Measurements from ENCODE around the gene NR6A1. TPM values are rescaled to one million over a fixed set of nuclear protein-coding genes. Genes with fewer than 3 reads are reported as not detected.

NR6A1 gene
- total and polyA plus RNA-seq, 9 donors: 0.41 to 0.93 (median 0.62) TPM

DNA sequence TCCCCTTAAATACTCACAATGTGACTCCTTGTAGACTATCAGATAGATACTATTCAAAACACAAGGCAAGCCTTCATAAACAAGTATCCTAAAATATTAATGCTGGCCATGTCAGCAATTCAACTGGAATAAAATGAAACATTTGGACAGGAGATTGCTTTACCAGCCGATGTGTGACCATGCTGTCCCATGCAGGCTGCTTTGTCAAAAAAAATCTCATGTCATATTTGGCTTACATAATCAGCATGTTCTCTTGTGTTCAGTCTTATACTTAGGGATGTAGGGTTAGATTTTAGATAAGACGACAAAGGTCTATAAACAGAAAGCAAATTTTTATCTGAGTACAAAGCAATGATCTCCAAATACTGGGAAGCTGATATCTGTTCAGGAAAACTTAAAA is 108.5 kb downstream of the NR6A1 start:
- no peak overlapping the region for H3K4me3 ChIP-seq (ENCODE audit: low read length)
- H3K36me3 ChIP-seq (ENCODE audit: control insufficient read depth, insufficient read depth, low read length): no peaks in the 10 kb centered on the region
- DNase-seq: no peak
- no peaks in the 10 kb centered on the region for H3K9me3 ChIP-seq (replicated peaks; ENCODE audit: control insufficient read depth, low read depth, low read length)
- WGBS (ENCODE audit: insufficient coverage): no CpG with 5 or more reads among the region's 2 CpGs
- H3K4me1 ChIP-seq (ENCODE audit: control insufficient read depth, insufficient read depth, low read length): peaks cover 6% of the 10 kb centered on the region
- H3K27me3 ChIP-seq (ENCODE audit: control insufficient read depth, insufficient read depth, low read length): no peaks in the 10 kb centered on the region
- H3K27ac ChIP-seq (ENCODE audit: low read length): no peak overlapping the region

- Histone ChIP-seq H3K27me3 (ENCODE audit: control insufficient read depth, insufficient read depth, low read length) (no peaks in the 10 kb centered on the region), H3K4me1 (ENCODE audit: control insufficient read depth, insufficient read depth, low read length) (peaks cover 6% of the 10 kb centered on the region), H3K36me3 (ENCODE audit: control insufficient read depth, insufficient read depth, low read length) (no peaks in the 10 kb centered on the region), H3K27ac (ENCODE audit: low read length) (peak overlapping the region; percentile 96), H3K9me3 (replicated peaks; ENCODE audit: control insufficient read depth, low read depth, low read length) (no peaks in the 10 kb centered on the region), H3K4me3 (ENCODE audit: low read length) (no peak overlapping the region)
- peak; percentile 57 for DNase-seq
- WGBS (ENCODE audit: insufficient coverage): 17% methylated on average over 1 of the region's 4 CpGs
Measured at GRCh38 chr9:124661271-124661670, 109.8 kb downstream of the NR6A1 start.

DNA sequence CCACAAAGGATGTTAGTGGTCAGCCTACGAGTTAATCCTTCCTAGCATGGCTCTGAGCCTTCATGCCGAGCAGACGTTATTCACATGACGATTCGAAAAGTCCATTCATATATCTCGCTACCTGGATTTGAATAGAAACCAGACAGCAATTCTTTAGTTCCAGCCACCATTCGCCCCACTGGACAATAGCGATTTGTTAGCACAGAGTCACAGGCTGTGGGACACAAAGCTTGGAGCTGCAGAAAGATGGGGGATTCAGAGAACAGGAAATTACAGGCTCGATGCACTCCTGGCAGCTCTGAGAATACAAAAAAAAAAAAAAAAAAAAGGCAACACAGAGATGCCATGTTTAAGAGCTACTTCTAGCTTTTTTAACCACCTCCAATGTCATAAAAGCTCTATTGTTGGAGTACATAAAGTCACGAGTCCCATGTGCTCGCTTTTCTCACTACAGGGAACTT is 110.7 kb downstream of the NR6A1 start:
- Histone ChIP-seq H3K36me3 (ENCODE audit: control insufficient read depth, insufficient read depth, low read length) (no peaks in the 10 kb centered on the region), H3K27ac (ENCODE audit: low read length) (peak overlapping the region; percentile 96), H3K27me3 (ENCODE audit: control insufficient read depth, insufficient read depth, low read length) (no peaks in the 10 kb centered on the region), H3K9me3 (replicated peaks; ENCODE audit: control insufficient read depth, low read depth, low read length) (no peaks in the 10 kb centered on the region), H3K4me1 (ENCODE audit: control insufficient read depth, insufficient read depth, low read length) (peaks cover 6% of the 10 kb centered on the region), H3K4me3 (ENCODE audit: low read length) (peak overlapping the region; percentile 55)
- 0% methylated on average over 6 of the region's 11 CpGs for WGBS (ENCODE audit: insufficient coverage)
- peak; percentile 86 for DNase-seq

- Histone ChIP-seq H3K4me3 (ENCODE audit: low read length) (peak overlapping the region; percentile 55), H3K36me3 (ENCODE audit: control insufficient read depth, insufficient read depth, low read length) (no peaks in the 10 kb centered on the region), H3K27me3 (ENCODE audit: control insufficient read depth, insufficient read depth, low read length) (no peaks in the 10 kb centered on the region), H3K27ac (ENCODE audit: low read length) (peak overlapping the region; percentile 96), H3K9me3 (replicated peaks; ENCODE audit: control insufficient read depth, low read depth, low read length) (no peaks in the 10 kb centered on the region), H3K4me1 (ENCODE audit: control insufficient read depth, insufficient read depth, low read length) (peaks cover 8% of the 10 kb centered on the region)
- WGBS (ENCODE audit: insufficient coverage): 2% methylated on average over 5 of the region's 15 CpGs
- peak; percentile 92 for DNase-seq
Measured at GRCh38 chr9:124659099-124659659, 111.9 kb downstream of the NR6A1 start.

DNA sequence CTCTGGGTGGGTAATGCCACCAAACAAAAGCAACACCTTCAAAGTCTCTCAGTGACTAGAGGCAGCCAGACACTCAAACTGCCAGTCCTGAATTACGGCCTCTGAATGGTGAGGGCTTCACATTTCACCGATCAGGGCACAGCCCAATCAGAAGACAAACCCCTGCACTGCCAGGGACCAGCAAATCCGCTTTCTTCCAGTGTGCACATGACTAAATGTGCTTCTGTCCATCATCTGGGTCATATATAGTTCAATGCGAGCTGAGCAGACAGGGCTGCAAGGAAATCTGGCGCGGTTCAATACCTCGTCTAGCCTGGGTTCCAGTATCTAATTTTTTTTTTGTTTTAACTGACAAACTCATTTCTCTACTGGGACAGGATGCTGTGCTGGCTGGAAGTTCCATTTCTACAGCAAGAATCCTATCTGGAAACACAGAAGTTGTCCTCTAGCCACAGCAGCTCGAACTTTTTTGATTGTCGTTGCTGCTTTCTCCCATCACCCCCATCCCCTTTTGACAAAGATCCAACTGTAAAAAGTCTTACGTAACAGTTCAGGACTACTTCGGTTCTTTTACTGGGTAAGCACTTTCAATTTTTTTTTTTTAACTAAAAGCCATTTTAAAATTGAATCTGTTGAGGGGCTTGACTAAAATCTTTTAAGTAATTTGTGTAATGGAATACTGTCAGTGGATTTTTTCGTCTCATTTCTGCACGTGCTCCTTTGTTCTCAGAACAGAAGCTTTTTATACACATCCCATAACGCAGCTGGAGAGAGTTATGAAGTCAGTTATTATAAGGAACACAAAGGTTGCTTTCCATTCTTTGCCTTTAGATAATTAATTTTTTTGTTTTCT is 112.7 kb downstream of the NR6A1 start:
- Histone ChIP-seq H3K4me1 (ENCODE audit: control insufficient read depth, insufficient read depth, low read length) (peaks cover 8% of the 10 kb centered on the region), H3K9me3 (replicated peaks; ENCODE audit: control insufficient read depth, low read depth, low read length) (no peaks in the 10 kb centered on the region), H3K27ac (ENCODE audit: low read length) (peak overlapping the region; percentile 96), H3K27me3 (ENCODE audit: control insufficient read depth, insufficient read depth, low read length) (no peaks in the 10 kb centered on the region), H3K4me3 (ENCODE audit: low read length) (peak overlapping the region; percentile 55), H3K36me3 (ENCODE audit: control insufficient read depth, insufficient read depth, low read length) (no peaks in the 10 kb centered on the region)
- WGBS (ENCODE audit: insufficient coverage): 0% methylated on average over 6 of the region's 14 CpGs
- DNase-seq: peak; percentile 99

GRCh38 chr9:124657516-124657915 is 113.6 kb downstream of the NR6A1 start:
- Histone ChIP-seq H3K36me3 (ENCODE audit: control insufficient read depth, insufficient read depth, low read length) (no peaks in the 10 kb centered on the region), H3K27me3 (ENCODE audit: control insufficient read depth, insufficient read depth, low read length) (no peaks in the 10 kb centered on the region), H3K27ac (ENCODE audit: low read length) (peak overlapping the region; percentile 96), H3K4me3 (ENCODE audit: low read length) (no peak overlapping the region), H3K4me1 (ENCODE audit: control insufficient read depth, insufficient read depth, low read length) (peaks cover 8% of the 10 kb centered on the region), H3K9me3 (replicated peaks; ENCODE audit: control insufficient read depth, low read depth, low read length) (no peaks in the 10 kb centered on the region)
- no peak for DNase-seq
- no CpG with 5 or more reads among the region's 1 CpG for whole genome bisulfite sequencing (ENCODE audit: insufficient coverage)

DNA sequence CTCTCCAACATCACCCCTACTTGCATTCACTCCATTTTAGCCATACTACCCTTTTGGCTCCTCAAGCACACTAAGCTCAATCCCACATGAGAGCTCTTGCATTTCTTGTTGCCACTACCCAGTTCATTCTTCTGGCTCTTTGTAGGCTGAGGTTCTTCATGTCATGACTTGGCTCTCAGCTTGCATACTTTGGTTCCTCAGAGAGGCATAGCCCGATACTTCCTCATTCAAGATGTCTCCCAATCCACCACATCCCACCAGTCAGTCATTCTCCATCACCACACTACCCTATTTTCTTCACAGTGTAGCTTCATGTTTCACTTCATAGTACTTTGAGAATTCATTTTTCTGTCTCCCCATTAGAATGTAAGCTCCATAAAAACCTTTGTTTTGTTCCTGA is 116.7 kb downstream of the NR6A1 start:
- Histone ChIP-seq H3K4me3 (ENCODE audit: low read length) (no peak overlapping the region), H3K27ac (ENCODE audit: low read length) (no peak overlapping the region), H3K4me1 (ENCODE audit: control insufficient read depth, insufficient read depth, low read length) (peaks cover 6% of the 10 kb centered on the region), H3K36me3 (ENCODE audit: control insufficient read depth, insufficient read depth, low read length) (no peaks in the 10 kb centered on the region), H3K9me3 (replicated peaks; ENCODE audit: control insufficient read depth, low read depth, low read length) (no peaks in the 10 kb centered on the region), H3K27me3 (ENCODE audit: control insufficient read depth, insufficient read depth, low read length) (no peaks in the 10 kb centered on the region)
- DNase-seq: no peak
- 38% methylated on average over 1 of the region's 1 CpG for WGBS (ENCODE audit: insufficient coverage)

- H3K27ac ChIP-seq (ENCODE audit: low read length): no peak overlapping the region
- H3K4me3 ChIP-seq (ENCODE audit: low read length): no peak overlapping the region
- peaks cover 3% of the 10 kb centered on the region for H3K4me1 ChIP-seq (ENCODE audit: control insufficient read depth, insufficient read depth, low read length)
- no peaks in the 10 kb centered on the region for H3K9me3 ChIP-seq (replicated peaks; ENCODE audit: control insufficient read depth, low read depth, low read length)
- DNase-seq: peak; percentile 26
- H3K36me3 ChIP-seq (ENCODE audit: control insufficient read depth, insufficient read depth, low read length): no peaks in the 10 kb centered on the region
- no peaks in the 10 kb centered on the region for H3K27me3 ChIP-seq (ENCODE audit: control insufficient read depth, insufficient read depth, low read length)
- WGBS (ENCODE audit: insufficient coverage): 40% methylated on average over 1 of the region's 3 CpGs
Measured at GRCh38 chr9:124652615-124653393, 118.3 kb downstream of the NR6A1 start.

- WGBS (ENCODE audit: insufficient coverage): 86% methylated on average over 1 of the region's 1 CpG
- H3K9me3 ChIP-seq (replicated peaks; ENCODE audit: control insufficient read depth, low read depth, low read length): no peaks in the 10 kb centered on the region
- DNase-seq: no peak
- no peak overlapping the region for H3K4me3 ChIP-seq (ENCODE audit: low read length)
- no peaks in the 10 kb centered on the region for H3K27me3 ChIP-seq (ENCODE audit: control insufficient read depth, insufficient read depth, low read length)
- H3K4me1 ChIP-seq (ENCODE audit: control insufficient read depth, insufficient read depth, low read length): peaks cover 2% of the 10 kb centered on the region
- no peak overlapping the region for H3K27ac ChIP-seq (ENCODE audit: low read length)
- no peaks in the 10 kb centered on the region for H3K36me3 ChIP-seq (ENCODE audit: control insufficient read depth, insufficient read depth, low read length)
Measured at GRCh38 chr9:124652203-124652602, 118.9 kb downstream of the NR6A1 start.

GRCh38 chr9:124645274-124645673 is 125.8 kb downstream of the NR6A1 start:
- DNase-seq: no peak
- Histone ChIP-seq H3K27ac (ENCODE audit: low read length) (no peak overlapping the region), H3K27me3 (ENCODE audit: control insufficient read depth, insufficient read depth, low read length) (no peaks in the 10 kb centered on the region), H3K4me3 (ENCODE audit: low read length) (no peak overlapping the region), H3K4me1 (ENCODE audit: control insufficient read depth, insufficient read depth, low read length) (no peaks in the 10 kb centered on the region), H3K9me3 (replicated peaks; ENCODE audit: control insufficient read depth, low read depth, low read length) (no peaks in the 10 kb centered on the region), H3K36me3 (ENCODE audit: control insufficient read depth, insufficient read depth, low read length) (no peaks in the 10 kb centered on the region)
